Activated naive CD4-positive, alpha-beta T cell treated with anti-CD3 and anti-CD28 coated beads, Interleukin-2, amount 50 U/mL, for 72 hours (primary cell): Measurements from ENCODE around the gene GLIPR1L1. TPM values are rescaled to one million over a fixed set of nuclear protein-coding genes. Genes with fewer than 3 reads are reported as not detected.

Experiments
- ATAC-seq, 2 donors: fragments of 150-1000 bp; cut with Tn5 transposase; 2 replicates each; pipeline ENCODE4 v1.10.0; 2021; ENCODE audit warnings: mild to moderate bottlenecking in 2 of 2, moderate library complexity in 2 of 2
- DNase-seq, 2 donors: peaks; one replicate each; pipeline ENCODE4 v3.0.0; 2021 to 2022; ENCODE audit warnings: low spot score in 2 of 2
- H3K27ac Mint-ChIP-seq, 2 donors: one replicate each; pipeline ENCODE4 v1.8.0; 2022; ENCODE audit warnings: mild to moderate bottlenecking in 2 of 2, mixed read lengths in 2 of 2
- H3K36me3 Mint-ChIP-seq, 2 donors: one replicate each; pipeline ENCODE4 v1.8.0; 2022; ENCODE audit warnings: mixed read lengths in 2 of 2
- H3K9me3 Mint-ChIP-seq, 2 donors: one replicate each; pipeline ENCODE4 v1.8.0; 2022; ENCODE audit warnings: mixed read lengths in 2 of 2
- total RNA-seq, 2 donors: library from RNA; stranded (reverse); gene quantifications; one replicate each; pipeline ENCODE4 v1.2.3, GENCODE V29; 2022

GLIPR1L1 gene
- total RNA-seq, 2 donors from 2014 or later, result not detected

- peaks cover 0 to 8% of the 10 kb centered on the region in 2 donors for H3K36me3 Mint-ChIP-seq
- H3K9me3 Mint-ChIP-seq, result peaks cover 5 to 8% of the 10 kb centered on the region in 2 donors
- DNase-seq, result peak; percentile 90 to 95
- ATAC-seq, result peak; percentile 96 to 98
- peak within 1 kb of the TSS; percentile 96 to 98 for H3K27ac Mint-ChIP-seq
Observed at GRCh38 chr12:75390899-75391538, 56.5 kb downstream of the GLIPR1L1 start, which contains the start of gene GLIPR1L2. Gene GLIPR1L2 (plus strand): TSS chr12:75391089. CDS start chr12:75391117, 28 bp downstream.

- no peak for ATAC-seq
- no peaks in the 10 kb centered on the region for H3K36me3 Mint-ChIP-seq
- H3K9me3 Mint-ChIP-seq, result no peaks in the 10 kb centered on the region
- no peak overlapping the region for H3K27ac Mint-ChIP-seq
- no peak for DNase-seq
Observed at GRCh38 chr12:75404231-75404630, 69.8 kb downstream of the GLIPR1L1 start.

- DNase-seq, result no peak
- ATAC-seq, result no peak
- H3K36me3 Mint-ChIP-seq, result peaks cover 0 to 4% of the 10 kb centered on the region in 2 donors
Observed at GRCh38 chr12:75407683-75408082, 73.2 kb downstream of the GLIPR1L1 start.

GRCh38 chr12:75409830-75410229 is 75.4 kb downstream of the GLIPR1L1 start:
- no peak for ATAC-seq
- Mint-ChIP-seq H3K36me3 (peaks cover 0 to 4% of the 10 kb centered on the region in 2 donors), H3K9me3 (no peaks in the 10 kb centered on the region)

More at GRCh38 chr12:75407683-75408082, 73.2 kb downstream of the GLIPR1L1 start:
- Mint-ChIP-seq H3K27ac (no peak overlapping the region), H3K9me3 (no peaks in the 10 kb centered on the region)

DNA sequence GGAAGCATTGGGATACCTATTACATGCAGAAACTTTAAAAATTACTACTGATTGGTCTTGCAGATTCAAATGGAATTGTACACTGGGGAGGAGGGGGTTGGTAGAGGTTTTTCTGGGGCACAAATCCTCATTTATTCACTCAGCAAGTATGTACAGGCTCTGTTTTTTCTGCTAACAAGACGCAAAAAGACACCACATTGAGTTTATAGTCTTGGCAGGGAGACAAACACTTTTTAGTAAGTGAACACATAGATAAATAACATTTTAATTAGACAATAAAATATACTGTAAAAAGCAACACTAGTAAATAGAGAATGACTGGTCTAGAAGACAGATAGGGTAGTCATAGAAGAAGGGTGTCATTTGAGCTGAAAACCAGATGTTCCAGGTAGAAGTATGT is 80.2 kb downstream of the GLIPR1L1 start:
- no peak for DNase-seq
- Mint-ChIP-seq H3K9me3 (no peaks in the 10 kb centered on the region), H3K36me3 (peaks cover 0 to 4% of the 10 kb centered on the region in 2 donors), H3K27ac (no peak overlapping the region)
- no peak for ATAC-seq

More at GRCh38 chr12:75409830-75410229, 75.4 kb downstream of the GLIPR1L1 start:
- no peak for DNase-seq
- no peak overlapping the region for H3K27ac Mint-ChIP-seq

DNA sequence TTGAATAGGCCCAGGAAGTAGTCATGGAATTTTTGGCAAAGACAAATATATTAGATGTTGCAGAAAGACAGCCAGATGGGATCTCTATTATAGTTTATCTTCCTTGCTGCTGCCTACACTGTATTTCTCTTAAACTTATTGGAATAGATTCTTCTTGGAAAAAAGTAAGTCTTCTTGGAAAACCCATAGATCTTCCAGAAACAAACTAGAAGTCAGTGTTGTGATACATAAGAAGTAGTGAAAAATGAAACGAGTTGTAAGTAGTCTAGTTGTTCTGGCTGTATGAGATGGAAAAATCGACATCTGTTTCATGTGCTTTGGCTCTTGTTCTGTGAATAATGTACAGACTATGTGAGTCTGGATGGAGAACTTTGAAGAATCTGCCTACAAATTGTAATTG is 85.4 kb downstream of the GLIPR1L1 start:
- Mint-ChIP-seq H3K27ac (no peak overlapping the region), H3K36me3 (no peaks in the 10 kb centered on the region), H3K9me3 (peaks cover 0 to 3% of the 10 kb centered on the region in 2 donors)
- DNase-seq (no peak), ATAC-seq (no peak)

Other genes starting within 250 kb of the GLIPR1L1 start
- gene KCNC2, start 124.8 kb upstream of the GLIPR1L1 start, total RNA-seq, result not detected
- 10 to 100 TPM in 1 of 2 donors, 1 to 10 TPM in 1; 4.6 to 10.2 TPM for gene CAPS2, start 4.3 kb upstream of the GLIPR1L1 start, total RNA-seq
- gene GLIPR1L2, start 56.4 kb downstream of the GLIPR1L1 start, total RNA-seq, result under 1 TPM; 0.66 to 0.68 TPM
- gene GLIPR1, start 146.1 kb downstream of the GLIPR1L1 start, total RNA-seq, result 10 to 100 TPM in 1 of 2 donors, 1 to 10 TPM in 1; 3.5 to 10.3 TPM
- gene KRR1, start 176.9 kb downstream of the GLIPR1L1 start, total RNA-seq, result 100 to 1,000 TPM; 100 to 149 TPM